Panc1 (cell line): ENCODE data around the gene ATP5IF1. TPM values are rescaled to one million over a fixed set of nuclear protein-coding genes. Genes with fewer than 3 reads are reported as not detected.

Experiments
- ATAC-seq: fragments of 200-7000 bp; cut with Tn5 transposase; 2 replicates; pipeline ENCODE4 v1.9.1; 2020; ENCODE audit warnings: mild to moderate bottlenecking, moderate library complexity
- BruUV-seq: library from RNA; stranded (reverse); fragments of 400-500 nt; replicated peaks from 2 replicates; lab custom pipeline; 2021; lab: Mats Ljungman, UMichigan
- CTCF ChIA-PET: fragments of 300-600 bp; sonication (Branson Sonifier 250); formaldehyde crosslinking; loops from one replicate; lab custom pipeline; 2022; ENCODE audit warnings: antibody characterized with exemption; lab: Charles Lee
- POLR2A ChIA-PET: fragments of 300-600 bp; sonication (Branson Sonifier 250); formaldehyde crosslinking; loops from one replicate; lab custom pipeline; 2022; ENCODE audit warnings: antibody characterized with exemption; lab: Charles Lee
- DNase-seq: peaks from one replicate; pipeline ENCODE4 v3.0.0-alpha.2; 2010; ENCODE audit warnings: low read depth, low spot score
- H3K27ac ChIP-seq: 2 replicates; pipeline ENCODE4 v1.5.1; 2011; ENCODE audit warnings: mild to moderate bottlenecking, low read length, inconsistent platforms
- H3K27me3 ChIP-seq: fragments of 200-500 bp; sonication (Bioruptor generic); 2 replicates; pipeline ENCODE4 v1.6.0; 2014; ENCODE audit warnings: low read length, inconsistent platforms; ENCODE audit not compliant: control insufficient read depth, insufficient read depth
- H3K36me3 ChIP-seq: fragments of 200-500 bp; sonication (Bioruptor generic); 2 replicates; pipeline ENCODE4 v1.5.1; 2014; ENCODE audit warnings: inconsistent platforms, mild to moderate bottlenecking, low read length, moderate library complexity; ENCODE audit not compliant: control insufficient read depth, insufficient read depth
- H3K4me1 ChIP-seq: 2 replicates; pipeline ENCODE4 v1.5.1; 2011; ENCODE audit warnings: inconsistent platforms, mild to moderate bottlenecking, low read length, moderate library complexity; ENCODE audit not compliant: control insufficient read depth, insufficient read depth
- H3K4me3 ChIP-seq, 2 experiments: 2 replicates each; pipeline ENCODE4 v1.5.1; 2011 to 2012; ENCODE audit warnings: low read depth in 2 of 2, low read length in 2 of 2, mild to moderate bottlenecking in 2 of 2, inconsistent platforms in 1 of 2, moderate library complexity in 1 of 2
- H3K9me3 ChIP-seq: fragments of 200-500 bp; sonication (Bioruptor generic); 2 replicates; pipeline ENCODE4 v1.5.1; 2014; ENCODE audit warnings: low read depth, mild to moderate bottlenecking, inconsistent platforms, low read length, moderate library complexity; ENCODE audit not compliant: control insufficient read depth, insufficient read depth
- CTCF ChIP-seq: fragments of 450-650 bp; IDR thresholded peaks from 2 replicates; pipeline ENCODE4 v1.5.1; 2017; ENCODE audit warnings: mild to moderate bottlenecking
- POLR2AphosphoS5 ChIP-seq: IDR thresholded peaks from 2 replicates; pipeline ENCODE4 v1.6.1; 2012; ENCODE audit warnings: mild to moderate bottlenecking, low read depth, low read length, moderate library complexity
- REST ChIP-seq, 2 experiments: IDR thresholded peaks; 2 replicates each; pipeline ENCODE4 v1.6.1; 2011 to 2012; ENCODE audit warnings: low read depth in 2 of 2, control low read depth in 1 of 2, low read length in 1 of 2, mild to moderate bottlenecking in 1 of 2, moderate library complexity in 1 of 2; ENCODE audit not compliant: insufficient read depth in 1 of 2
- SIN3A ChIP-seq: IDR thresholded peaks from 2 replicates; pipeline ENCODE4 v1.6.1; 2012; ENCODE audit warnings: low read depth, mild to moderate bottlenecking, low read length, moderate library complexity, borderline replicate concordance; ENCODE audit not compliant: insufficient read depth
- TCF7L2 ChIP-seq: IDR thresholded peaks from 2 replicates; pipeline ENCODE4 v1.6.1; 2011; ENCODE audit warnings: mild to moderate bottlenecking, low read depth, low read length, inconsistent platforms
- in situ Hi-C: cut with HindIII; loops from 2 replicates; pipeline ENCODE4 v1.10.0; 2016; ENCODE audit warnings: low sequenced_read_pairs, low pct_unique_long_range_greater_than_20kb
- intact Hi-C: fragments of 100-400 bp; cut with micrococcal nuclease; formaldehyde crosslinking; loops from one replicate; pipeline ENCODE4 v1.10.0; 2022; ENCODE audit not compliant: unreplicated experiment
- total RNA-seq: library from RNA; stranded (reverse); gene quantifications from one replicate; pipeline ENCODE4 v1.2.1, GENCODE V29; 2021; ENCODE audit not compliant: unreplicated experiment

The ATP5IF1 gene
- total RNA-seq, 1 experiment from 2014 or later, result 94.5 TPM

GRCh38 chr1:28278763-28279162 is 42.8 kb downstream of the ATP5IF1 start:
- ATAC-seq, result no peak
- BruUV-seq, result no TSS peak

GRCh38 chr1:28279721-28280120 is 43.8 kb downstream of the ATP5IF1 start:
- Histone ChIP-seq H3K36me3 (no peaks in the 10 kb centered on the region), H3K27ac (no peak overlapping the region), H3K4me3 (no peak overlapping the region), H3K9me3 (no peaks in the 10 kb centered on the region), H3K4me1 (no peaks in the 10 kb centered on the region), H3K27me3 (no peaks in the 10 kb centered on the region)
- TF ChIP-seq REST (IDR thresholded peaks at IDR 0.05; ENCODE audit: insufficient read depth in 1 of 2, low read depth in 2 of 2, low read length in 1 of 2), result no peak
- TF ChIP-seq TCF7L2, result no peak
- TF ChIP-seq SIN3A, result no peak
- TF ChIP-seq POLR2AphosphoS5, result no peak
- TF ChIP-seq CTCF, result no peak
- intact Hi-C loops, result no loop called here
- in situ Hi-C loops, result no loop called here
- no peak for DNase-seq
- ChIA-PET POLR2A (no interaction called here), CTCF (no interaction called here)
- BruUV-seq, result no TSS peak
- no peak for ATAC-seq

More at GRCh38 chr1:28278763-28279162, 42.8 kb downstream of the ATP5IF1 start:
- in situ Hi-C loops (no loop called here), intact Hi-C loops (no loop called here)
- POLR2A ChIA-PET, result no interaction called here
- Histone ChIP-seq H3K4me3 (no peak overlapping the region), H3K4me1 (no peaks in the 10 kb centered on the region), H3K27ac (no peak overlapping the region), H3K36me3 (no peaks in the 10 kb centered on the region), H3K9me3 (no peaks in the 10 kb centered on the region), H3K27me3 (no peaks in the 10 kb centered on the region)
- TF ChIP-seq SIN3A (no peak), REST (IDR thresholded peaks at IDR 0.05; ENCODE audit: insufficient read depth in 1 of 2, low read depth in 2 of 2, low read length in 1 of 2) (no peak), TCF7L2 (no peak), CTCF (no peak), POLR2AphosphoS5 (no peak)
- no peak for DNase-seq
- CTCF ChIA-PET, result no interaction called here
